ENCODE measurements around the gene SEBOX.

The SEBOX gene

DNA sequence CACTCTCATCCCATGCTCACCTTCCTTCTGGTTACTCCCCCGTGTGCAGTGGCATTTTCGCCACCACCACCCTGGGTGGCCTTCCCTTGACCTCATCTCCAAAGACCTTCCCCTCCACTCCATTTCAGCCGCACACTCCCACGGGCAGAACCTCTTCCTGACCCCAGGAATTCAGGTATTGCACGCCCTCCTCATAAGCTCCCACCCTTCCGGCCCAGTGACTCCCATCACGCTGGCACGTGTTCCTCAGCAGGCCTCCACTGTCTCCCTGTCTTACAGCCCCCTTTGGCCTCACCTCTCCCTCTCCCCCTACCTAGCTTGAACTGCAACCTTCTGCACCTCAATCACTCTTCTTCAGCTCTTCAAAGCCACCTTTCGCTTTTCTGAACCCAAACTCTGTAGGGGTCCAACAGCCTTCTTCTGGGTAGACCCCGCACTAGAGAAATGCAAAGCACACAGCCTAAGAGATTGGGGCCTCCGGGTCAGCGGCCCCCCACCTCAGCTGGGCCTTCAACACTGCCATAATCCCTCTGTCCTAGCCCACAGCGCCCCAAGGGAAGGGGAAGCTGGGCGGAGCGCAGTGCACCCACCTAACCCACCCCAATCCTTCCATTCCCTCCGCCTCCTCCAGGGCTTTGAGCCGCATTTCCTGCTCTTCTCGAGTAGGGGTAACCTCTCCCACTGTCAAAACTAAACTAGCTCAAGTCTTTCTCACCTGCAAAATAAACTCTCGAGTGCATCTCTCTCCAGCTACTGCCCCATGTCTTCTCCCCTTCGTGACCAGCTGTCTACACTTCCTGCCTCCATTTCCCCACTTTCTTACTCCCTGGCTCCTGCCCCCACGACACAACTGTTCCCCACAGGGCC lies 47.7 kb downstream of the SEBOX start:
- DNase-seq: no peak

DNA sequence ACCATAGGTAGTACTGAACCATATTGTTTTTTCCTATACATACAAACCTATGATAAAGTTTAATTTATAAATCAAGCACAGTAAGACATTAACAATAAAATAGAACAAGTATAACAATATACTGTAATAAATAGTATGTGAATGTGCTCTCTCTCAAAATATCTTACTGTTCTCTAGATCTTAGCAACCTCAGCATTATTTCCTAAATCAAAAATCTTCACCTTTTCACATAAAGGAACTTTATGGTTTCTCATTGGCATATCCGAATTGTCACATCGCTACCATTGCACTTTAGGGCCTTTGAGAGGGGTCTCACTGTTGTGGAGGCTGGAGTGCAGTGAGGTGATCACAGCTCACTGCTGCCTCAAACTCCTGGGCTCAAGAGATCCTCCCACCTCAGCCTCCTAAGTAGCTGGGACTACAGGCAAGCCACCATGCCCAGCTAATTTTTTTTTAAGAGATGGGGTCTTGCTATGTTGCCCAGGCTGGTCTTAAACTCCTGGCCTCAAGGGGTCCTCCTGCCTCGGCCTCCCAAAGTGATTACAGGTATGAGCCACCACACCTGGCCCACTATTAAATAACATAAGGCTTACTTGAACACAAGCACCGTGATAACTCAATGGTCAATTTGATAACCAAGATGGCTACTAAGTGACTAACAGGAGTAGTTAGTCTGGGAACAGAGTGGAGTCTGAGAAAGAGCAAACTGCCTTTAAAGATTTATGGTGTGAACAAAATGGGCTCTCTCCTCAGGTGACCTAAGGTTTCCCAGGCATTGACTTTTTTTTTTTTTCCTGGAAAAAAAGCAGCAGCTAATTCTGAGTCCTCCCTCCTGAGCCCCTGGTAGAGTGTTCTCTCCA lies 48.9 kb downstream of the SEBOX start:
- DNase-seq: no peak

DNA sequence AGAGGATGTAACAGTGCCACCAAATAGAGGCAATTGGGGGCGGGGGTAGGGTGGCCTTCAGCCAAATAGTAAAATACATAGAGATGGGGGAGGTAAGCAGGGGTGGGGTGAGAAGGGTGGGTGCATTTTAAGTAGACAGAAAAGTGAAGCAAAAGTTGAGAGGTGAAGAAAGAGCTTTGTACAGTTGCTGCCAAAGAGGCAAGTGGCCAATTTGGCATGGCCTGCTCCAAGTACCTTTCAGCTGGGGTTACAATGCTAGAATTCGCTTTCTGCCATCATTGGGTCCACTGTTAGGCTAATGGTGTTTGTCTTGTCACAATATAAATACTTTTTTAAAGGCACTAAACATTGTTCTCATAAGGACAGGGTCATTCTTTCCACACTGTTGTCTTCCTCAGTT lies 51.2 kb downstream of the SEBOX start:
- no peak for DNase-seq

Data from NCI-H146 (cell line).